A673 (cell line): ENCODE data around the gene SLC27A4. TPM values are rescaled to one million over a fixed set of nuclear protein-coding genes. Genes with fewer than 3 reads are reported as not detected.

Source experiments
- BruUV-seq: library from RNA; stranded (reverse); fragments of 400-500 nt; replicated peaks from 2 replicates; lab custom pipeline; 2021; lab: Mats Ljungman, UMichigan
- CTCF ChIA-PET: fragments of 300-600 bp; sonication (Branson Sonifier 250); formaldehyde crosslinking; loops from one replicate; lab custom pipeline; 2022; ENCODE audit warnings: antibody characterized with exemption; lab: Charles Lee
- POLR2A ChIA-PET: fragments of 300-600 bp; sonication (Branson Sonifier 250); formaldehyde crosslinking; loops from one replicate; lab custom pipeline; 2022; ENCODE audit warnings: antibody characterized with exemption; ENCODE audit not compliant: low non-redundant PET; lab: Charles Lee
- DNase-seq: peaks from one replicate; pipeline ENCODE4 v3.0.0-alpha.2; 2015; ENCODE audit warnings: low spot score
- H3K27ac ChIP-seq: fragments of 200-600 bp; sonication (generic); 2 replicates; pipeline ENCODE4 v1.5.1; 2016; ENCODE audit warnings: mixed run types, low read depth, mild to moderate bottlenecking, mixed read lengths, antibody characterized with exemption, low read length; ENCODE audit not compliant: poor library complexity, severe bottlenecking
- H3K27me3 ChIP-seq: fragments of 200-600 bp; sonication (generic); replicated peaks from 2 replicates; pipeline ENCODE4 v1.6.1; 2017; ENCODE audit warnings: mixed run types, low read depth, mild to moderate bottlenecking, mixed read lengths, antibody characterized with exemption, low read length; ENCODE audit not compliant: insufficient read depth, poor library complexity
- H3K36me3 ChIP-seq: fragments of 200-600 bp; sonication (generic); 2 replicates; pipeline ENCODE4 v1.6.1; 2016; ENCODE audit warnings: mixed run types, mild to moderate bottlenecking, mixed read lengths, antibody characterized with exemption, low read length; ENCODE audit not compliant: insufficient read depth, poor library complexity, severe bottlenecking
- H3K4me1 ChIP-seq: fragments of 200-600 bp; sonication (generic); 2 replicates; pipeline ENCODE4 v1.6.1; 2017; ENCODE audit warnings: mixed run types, mild to moderate bottlenecking, mixed read lengths, antibody characterized with exemption, low read length; ENCODE audit not compliant: insufficient read depth, poor library complexity, severe bottlenecking
- H3K4me3 ChIP-seq: fragments of 200-600 bp; sonication (generic); 2 replicates; pipeline ENCODE4 v1.5.1; 2016; ENCODE audit warnings: low read depth, mixed run types, mild to moderate bottlenecking, mixed read lengths, low read length; ENCODE audit not compliant: poor library complexity, severe bottlenecking
- H3K9me3 ChIP-seq: fragments of 200-600 bp; sonication (generic); 2 replicates; pipeline ENCODE4 v1.6.1; 2016; ENCODE audit warnings: mixed run types, low read depth, mild to moderate bottlenecking, mixed read lengths, antibody characterized with exemption, low read length; ENCODE audit not compliant: poor library complexity, severe bottlenecking
- EZH2 ChIP-seq: fragments of 200-600 bp; sonication (generic); IDR thresholded peaks from 2 replicates; pipeline ENCODE4 v1.6.1; 2017; ENCODE audit warnings: borderline replicate concordance, low read depth, mild to moderate bottlenecking, mixed read lengths, antibody characterized with exemption, low read length; ENCODE audit not compliant: poor library complexity, severe bottlenecking
- intact Hi-C: fragments of 100-400 bp; cut with micrococcal nuclease; formaldehyde crosslinking; loops from one replicate; pipeline ENCODE4 v1.10.0; 2022; ENCODE audit not compliant: unreplicated experiment
- total RNA-seq: library from RNA; stranded (reverse); gene quantifications from 2 replicates; pipeline ENCODE4 v1.2.3, GENCODE V29; 2021
- TF ChIP-seq, protein P1 (sequence below): fragments of 300-800, 200-600 bp; sonication (generic); conservative IDR thresholded peaks from 2 replicates; pipeline ENCODE4 v1.5.1; 2017; ENCODE audit warnings: low read depth, mild to moderate bottlenecking, antibody characterized with exemption, low read length, moderate library complexity, mixed read lengths

Gene SLC27A4
- total RNA-seq, 1 experiment from 2014 or later: 39.1 TPM

DNA sequence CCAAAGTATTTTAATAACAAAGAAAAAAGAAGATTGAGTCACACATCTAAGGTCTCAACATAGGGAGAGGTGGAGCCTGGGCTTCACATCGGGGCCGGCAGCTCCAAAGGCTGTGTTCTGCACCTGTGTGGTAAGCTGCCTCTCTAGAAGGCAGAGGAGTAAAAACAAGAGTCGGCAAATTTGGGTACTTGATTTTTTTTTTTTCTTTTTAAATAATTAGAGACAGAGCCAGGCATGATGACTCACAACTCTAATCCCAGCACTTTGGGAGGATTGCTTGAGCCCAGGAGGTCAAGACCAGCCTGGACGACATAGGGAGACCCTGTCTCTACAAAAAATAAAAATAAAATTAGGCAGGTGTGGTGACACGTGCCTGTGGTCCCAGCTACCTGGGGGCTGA, 35.5 kb downstream of the SLC27A4 start:
- Histone ChIP-seq H3K4me3 (no peak overlapping the region), H3K27me3 (no peaks in the 10 kb centered on the region), H3K36me3 (peaks cover 4% of the 10 kb centered on the region), H3K27ac (no peak overlapping the region), H3K4me1 (peaks cover 6% of the 10 kb centered on the region), H3K9me3 (no peaks in the 10 kb centered on the region)
- no TSS peak for BruUV-seq
- DNase-seq: no peak
- no peak for TF ChIP-seq EZH2
- TF ChIP-seq, protein P1, sequence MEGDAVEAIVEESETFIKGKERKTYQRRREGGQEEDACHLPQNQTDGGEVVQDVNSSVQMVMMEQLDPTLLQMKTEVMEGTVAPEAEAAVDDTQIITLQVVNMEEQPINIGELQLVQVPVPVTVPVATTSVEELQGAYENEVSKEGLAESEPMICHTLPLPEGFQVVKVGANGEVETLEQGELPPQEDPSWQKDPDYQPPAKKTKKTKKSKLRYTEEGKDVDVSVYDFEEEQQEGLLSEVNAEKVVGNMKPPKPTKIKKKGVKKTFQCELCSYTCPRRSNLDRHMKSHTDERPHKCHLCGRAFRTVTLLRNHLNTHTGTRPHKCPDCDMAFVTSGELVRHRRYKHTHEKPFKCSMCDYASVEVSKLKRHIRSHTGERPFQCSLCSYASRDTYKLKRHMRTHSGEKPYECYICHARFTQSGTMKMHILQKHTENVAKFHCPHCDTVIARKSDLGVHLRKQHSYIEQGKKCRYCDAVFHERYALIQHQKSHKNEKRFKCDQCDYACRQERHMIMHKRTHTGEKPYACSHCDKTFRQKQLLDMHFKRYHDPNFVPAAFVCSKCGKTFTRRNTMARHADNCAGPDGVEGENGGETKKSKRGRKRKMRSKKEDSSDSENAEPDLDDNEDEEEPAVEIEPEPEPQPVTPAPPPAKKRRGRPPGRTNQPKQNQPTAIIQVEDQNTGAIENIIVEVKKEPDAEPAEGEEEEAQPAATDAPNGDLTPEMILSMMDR: no peak
- POLR2A ChIA-PET: interaction anchor here (0.6 kb wide), 1 partner anchor 8 kb away, joined by 5 read pairs; no protein-coding TSS in a partner anchor
- CTCF ChIA-PET: no interaction called here
- intact Hi-C loops: no loop called here

DNA sequence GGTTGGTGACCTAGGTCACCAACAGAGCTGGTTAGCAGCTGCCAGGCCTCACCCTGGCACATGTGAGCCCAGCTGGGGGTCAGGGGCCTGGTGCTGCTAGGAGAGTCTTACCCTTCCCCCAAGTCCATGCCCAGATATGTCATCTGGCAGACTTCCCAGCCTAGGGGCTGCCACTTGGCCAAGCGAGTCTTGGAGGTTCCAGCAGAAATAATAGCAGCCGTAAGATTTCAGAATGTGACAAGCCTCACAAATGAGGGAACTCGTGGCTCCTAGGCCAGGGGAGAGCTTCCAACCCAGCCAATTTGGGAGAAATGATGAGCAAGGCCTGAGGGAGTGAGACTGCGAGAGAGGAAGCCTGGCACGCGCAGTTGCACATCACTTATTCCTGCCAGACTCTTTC, 41.9 kb downstream of the SLC27A4 start:
- H3K27ac ChIP-seq: no peak overlapping the region
- CTCF ChIA-PET: no interaction called here

DNA sequence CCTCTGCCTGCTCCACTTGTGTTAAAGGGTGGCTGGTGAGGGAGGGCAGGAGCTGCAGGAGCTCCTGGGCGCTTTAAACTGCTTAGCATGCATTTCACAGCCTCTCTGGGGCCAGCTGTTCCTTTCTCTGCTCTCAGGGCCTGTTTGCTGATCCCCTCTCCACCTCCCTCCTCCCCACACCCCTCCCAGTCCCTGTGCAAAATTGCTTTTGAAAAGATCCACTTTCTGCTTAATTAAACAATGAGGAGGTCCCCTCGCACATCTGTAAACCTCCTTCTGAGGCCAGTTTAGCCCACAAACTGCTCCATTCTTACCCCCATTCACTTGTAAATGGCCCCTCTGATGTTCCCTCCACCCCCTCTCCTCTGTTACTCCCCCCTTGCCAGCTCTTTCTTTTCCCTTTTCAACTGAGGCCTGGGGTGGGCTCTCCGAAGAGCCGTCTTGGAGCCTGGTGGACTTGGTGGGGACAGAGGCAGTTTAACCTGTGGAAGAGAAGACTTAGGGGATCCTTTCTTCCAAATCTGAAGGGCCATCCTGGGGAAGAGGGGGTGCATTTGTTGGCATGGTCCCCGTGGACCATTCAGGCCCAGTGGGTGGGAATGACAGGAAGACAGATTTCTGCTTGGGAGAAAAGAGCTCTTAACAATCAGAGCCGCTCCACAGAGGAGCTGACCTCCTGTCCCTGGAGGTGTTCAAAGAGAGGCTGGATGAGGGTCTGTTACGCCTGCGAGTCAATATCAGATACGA, 42.9 kb downstream of the SLC27A4 start:
- ChIA-PET POLR2A (interaction anchor here (0.6 kb wide), 1 partner anchor 23 kb away, joined by 10 read pairs; no protein-coding TSS in a partner anchor), CTCF (no interaction called here)
- H3K27ac ChIP-seq: peak overlapping the region; percentile 24
- BruUV-seq: no TSS peak
- no peaks in the 10 kb centered on the region for H3K9me3 ChIP-seq
- H3K36me3 ChIP-seq: peaks cover 21% of the 10 kb centered on the region
- H3K27me3 ChIP-seq: no peaks in the 10 kb centered on the region
- TF ChIP-seq, protein P1: no peak
- TF ChIP-seq EZH2: no peak
- intact Hi-C loops: no loop called here
- H3K4me3 ChIP-seq: no peak overlapping the region
- peaks cover 21% of the 10 kb centered on the region for H3K4me1 ChIP-seq
- peak; percentile 57 for DNase-seq

More for the DNA sequence above, 41.9 kb downstream of the SLC27A4 start:
- TF ChIP-seq, protein P1: no peak
- no peak for TF ChIP-seq EZH2
- Histone ChIP-seq H3K4me3 (no peak overlapping the region), H3K4me1 (peaks cover 21% of the 10 kb centered on the region), H3K27me3 (no peaks in the 10 kb centered on the region), H3K9me3 (no peaks in the 10 kb centered on the region), H3K36me3 (peaks cover 17% of the 10 kb centered on the region)
- intact Hi-C loops: no loop called here
- no peak for DNase-seq
- BruUV-seq: no TSS peak
- POLR2A ChIA-PET: no interaction called here
